DND-41 (cell line): ENCODE results near the gene TUBB6.

ENCODE experiments used
- CTCF ChIP-seq: IDR thresholded peaks from 2 replicates; pipeline ENCODE4 v1.5.1; 2012; ENCODE audit warnings: borderline replicate concordance, low read length, moderate library complexity, mild to moderate bottlenecking; ENCODE audit not compliant: poor library complexity, severe bottlenecking; ENCODE audit errors: extremely low read depth
- EZH2 ChIP-seq: IDR thresholded peaks from 3 replicates; pipeline ENCODE4 v1.6.1; 2012; ENCODE audit warnings: borderline replicate concordance, low read depth, mild to moderate bottlenecking, moderate library complexity, low read length, inconsistent platforms; ENCODE audit not compliant: severe bottlenecking

GRCh38 chr18:12264864-12265263 lies 43.2 kb upstream of the TUBB6 start:
- TF ChIP-seq CTCF (no peak), EZH2 (no peak)
